B cell (primary cell): ENCODE measurements around the gene ADAMTS13. TPM values are rescaled to one million over a fixed set of nuclear protein-coding genes. Genes with fewer than 3 reads are reported as not detected.

Experiments used
- ATAC-seq: fragments of 200-7000 bp; cut with Tn5 transposase; one replicate; pipeline ENCODE4 v1.10.0; 2021; ENCODE audit warnings: low read depth, mild to moderate bottlenecking, moderate number of reproducible peaks, moderate library complexity
- CTCF ChIA-PET: fragments of 350-600 bp; sonication (Branson Sonifier 250); formaldehyde crosslinking; loops from one replicate; lab custom pipeline; 2021; ENCODE audit warnings: antibody characterized with exemption, inconsistent platforms; lab: Charles Lee
- POLR2A ChIA-PET: fragments of 350-600 bp; sonication (Branson Sonifier 250); formaldehyde crosslinking; loops from one replicate; lab custom pipeline; 2021; ENCODE audit warnings: antibody characterized with exemption; lab: Charles Lee
- DNase-seq: peaks from one replicate; pipeline ENCODE4 v3.0.0; 2013
- H2AFZ ChIP-seq: 2 replicates; pipeline ENCODE4 v1.6.1; 2012; ENCODE audit warnings: mild to moderate bottlenecking, low read depth, low read length; ENCODE audit not compliant: insufficient read depth, poor library complexity, severe bottlenecking
- H3K27ac ChIP-seq, 2 donors: 1 replicate in 1 of 2; 2 replicates in 1 of 2; pipeline ENCODE4 v1.5.1; 2012 to 2013; ENCODE audit warnings: low read length in 2 of 2, mild to moderate bottlenecking in 2 of 2, moderate library complexity in 1 of 2
- H3K27me3 ChIP-seq, 4 experiments: fragments of 200-600 bp in 1 of 4; sonication (generic) in 1 of 4; replicated peaks in 1 of 4; 1 replicate in 2 of 4; 2 replicates in 2 of 4; pipeline versions ENCODE4 v1.6.1 to v1.7.0; 2013 to 2016; ENCODE audit warnings: low read length in 3 of 4, mild to moderate bottlenecking in 2 of 4, mixed read lengths in 1 of 4, moderate library complexity in 1 of 4; ENCODE audit not compliant: insufficient read depth in 4 of 4, control insufficient read depth in 3 of 4; ENCODE audit errors: control extremely low read depth in 1 of 4
- H3K36me3 ChIP-seq, 2 experiments: replicated peaks in 1 of 2; 1 replicate in 1 of 2; 2 replicates in 1 of 2; pipeline versions ENCODE4 v1.6.1 to v1.7.1; 2013; ENCODE audit warnings: low read length in 1 of 2; ENCODE audit not compliant: insufficient read depth in 2 of 2, control insufficient read depth in 1 of 2; ENCODE audit errors: control extremely low read depth in 1 of 2, extremely low read depth in 1 of 2
- H3K4me1 ChIP-seq, 2 donors: fragments of 200-600 bp in 1 of 2; sonication (generic) in 1 of 2; 1 replicate in 1 of 2; 2 replicates in 1 of 2; pipeline versions ENCODE4 v1.5.1 to v1.6.1; 2013 to 2017; ENCODE audit warnings: low read length in 2 of 2; ENCODE audit not compliant: control insufficient read depth in 2 of 2, insufficient read depth in 2 of 2
- H3K4me2 ChIP-seq: replicated peaks from 2 replicates; pipeline ENCODE3; 2012; ENCODE audit warnings: mild to moderate bottlenecking, low read depth, low read length; ENCODE audit not compliant: poor library complexity, severe bottlenecking
- H3K4me3 ChIP-seq, 5 experiments: fragments of 200-600 bp in 1 of 5; sonication (generic) in 1 of 5; 1 replicate in 3 of 5; 2 replicates in 2 of 5; pipeline versions ENCODE4 v1.5.1 to v1.7.0; 2011 to 2016; ENCODE audit warnings: low read length in 4 of 5, mild to moderate bottlenecking in 4 of 5, low read depth in 2 of 5, control low read depth in 1 of 5, moderate library complexity in 1 of 5; ENCODE audit not compliant: insufficient read depth in 1 of 5; ENCODE audit errors: control extremely low read depth in 1 of 5, extremely low read depth in 1 of 5
- H3K79me2 ChIP-seq: fragments of 200-600 bp; sonication (generic); one replicate; pipeline ENCODE4 v1.6.0; 2016; ENCODE audit warnings: low read length; ENCODE audit not compliant: control insufficient read depth, insufficient read depth
- H3K9ac ChIP-seq: fragments of 200-600 bp; sonication (generic); 2 replicates; pipeline ENCODE4 v1.6.1; 2017; ENCODE audit warnings: mild to moderate bottlenecking, low read length, moderate library complexity
- H3K9me3 ChIP-seq, 3 donors: one replicate each; pipeline versions ENCODE4 v1.6.1 to v1.7.1; 2013; ENCODE audit warnings: low read length in 2 of 3; ENCODE audit not compliant: control insufficient read depth in 2 of 3, insufficient read depth in 1 of 3; ENCODE audit errors: control extremely low read depth in 1 of 3
- H4K20me1 ChIP-seq: 2 replicates; pipeline ENCODE4 v1.6.0; 2012; ENCODE audit warnings: mild to moderate bottlenecking, low read length; ENCODE audit not compliant: insufficient read depth, control insufficient read depth, poor library complexity, severe bottlenecking
- H3K27ac Mint-ChIP-seq: one replicate; pipeline ENCODE4 v1.8.0; 2021; ENCODE audit warnings: mixed read lengths
- H3K27me3 Mint-ChIP-seq: one replicate; pipeline ENCODE4 v1.8.0; 2021; ENCODE audit warnings: mixed read lengths
- H3K4me1 Mint-ChIP-seq: one replicate; pipeline ENCODE4 v1.8.0; 2021; ENCODE audit warnings: mixed read lengths
- H3K4me3 Mint-ChIP-seq: one replicate; pipeline ENCODE4 v1.8.0; 2021; ENCODE audit warnings: mixed read lengths
- H3K9me3 Mint-ChIP-seq: one replicate; pipeline ENCODE4 v1.8.0; 2022; ENCODE audit warnings: mixed read lengths; ENCODE audit not compliant: insufficient read depth
- EZH2 ChIP-seq: IDR thresholded peaks from 2 replicates; pipeline ENCODE4 v1.6.1; 2012; ENCODE audit warnings: borderline replicate concordance, low read depth, mild to moderate bottlenecking, moderate library complexity, low read length; ENCODE audit not compliant: insufficient read depth, poor library complexity, severe bottlenecking
- WGBS: methylation state at CpG from one replicate; pipeline ENCODE4 v1.1.5; 2013; ENCODE audit warnings: missing lambda C conversion rate; ENCODE audit not compliant: insufficient coverage; 5-methylcytosine and 5-hydroxymethylcytosine counted together
- intact Hi-C: fragments of 100-400 bp; cut with micrococcal nuclease; formaldehyde crosslinking; loops from one replicate; pipeline ENCODE4 v1.10.0; 2022
- polyA plus RNA-seq: library from polyadenylated mRNA; depleted of rRNA; stranded (reverse); fragments of >200 nt; gene quantifications from 2 replicates; pipeline ENCODE4 v1.2.3, GENCODE V29; 2012
- total RNA-seq, 2 donors: library from RNA; stranded (reverse); fragments of 120-200 nt in 1 of 2; gene quantifications; 1 replicate in 1 of 2; 2 replicates in 1 of 2; pipeline versions ENCODE4 v1.2.3 to v1.2.4, GENCODE V29; 2013 to 2022
- TF ChIP-seq, protein P1 (sequence below): fragments of 200-600 bp; IDR thresholded peaks from one replicate; pipeline ENCODE4 v1.8.0; 2022; ENCODE audit warnings: antibody characterized with exemption, mild to moderate bottlenecking

ADAMTS13 gene
- total and polyA plus RNA-seq, 2 donors (not counting 1 experiment from before 2014, with no cell fraction given) = 2.5 to 5.7 TPM

GRCh38 chr9:133425049-133425632, 3.0 kb downstream of the ADAMTS13 start:
- Histone ChIP-seq H3K4me2 (no peak overlapping the region), H3K9me3 (peaks cover 0 to 5% (median 0%) of the 10 kb centered on the region in 3 donors), H3K4me1 (peaks cover 26 to 35% of the 10 kb centered on the region in 2 donors), H3K27me3 (peaks cover 0 to 21% (median 5%) of the 10 kb centered on the region in 4 experiments), H3K27ac (no peak overlapping the region), H3K79me2 (no peaks in the 10 kb centered on the region), H4K20me1 (no peaks in the 10 kb centered on the region), H3K36me3 (no peaks in the 10 kb centered on the region), H3K4me3 (no peak overlapping the region), H3K9ac (no peak overlapping the region), H2AFZ (no peak overlapping the region)
- ATAC-seq (no peak), DNase-seq (no peak)
- TF ChIP-seq, protein P1, sequence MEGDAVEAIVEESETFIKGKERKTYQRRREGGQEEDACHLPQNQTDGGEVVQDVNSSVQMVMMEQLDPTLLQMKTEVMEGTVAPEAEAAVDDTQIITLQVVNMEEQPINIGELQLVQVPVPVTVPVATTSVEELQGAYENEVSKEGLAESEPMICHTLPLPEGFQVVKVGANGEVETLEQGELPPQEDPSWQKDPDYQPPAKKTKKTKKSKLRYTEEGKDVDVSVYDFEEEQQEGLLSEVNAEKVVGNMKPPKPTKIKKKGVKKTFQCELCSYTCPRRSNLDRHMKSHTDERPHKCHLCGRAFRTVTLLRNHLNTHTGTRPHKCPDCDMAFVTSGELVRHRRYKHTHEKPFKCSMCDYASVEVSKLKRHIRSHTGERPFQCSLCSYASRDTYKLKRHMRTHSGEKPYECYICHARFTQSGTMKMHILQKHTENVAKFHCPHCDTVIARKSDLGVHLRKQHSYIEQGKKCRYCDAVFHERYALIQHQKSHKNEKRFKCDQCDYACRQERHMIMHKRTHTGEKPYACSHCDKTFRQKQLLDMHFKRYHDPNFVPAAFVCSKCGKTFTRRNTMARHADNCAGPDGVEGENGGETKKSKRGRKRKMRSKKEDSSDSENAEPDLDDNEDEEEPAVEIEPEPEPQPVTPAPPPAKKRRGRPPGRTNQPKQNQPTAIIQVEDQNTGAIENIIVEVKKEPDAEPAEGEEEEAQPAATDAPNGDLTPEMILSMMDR = no peak
- TF ChIP-seq EZH2 = no peak
- peaks cover 27% of the 10 kb centered on the region for H3K4me1 Mint-ChIP-seq
- ChIA-PET CTCF (no interaction called here), POLR2A (interaction anchor here (1.0 kb wide), 1 partner anchor 25 kb away, joined by 3 read pairs; no protein-coding TSS in a partner anchor)
- H3K27ac Mint-ChIP-seq = no peak overlapping the region
- H3K4me3 Mint-ChIP-seq = no peak overlapping the region
- intact Hi-C loops = no loop called here
- no peaks in the 10 kb centered on the region for H3K9me3 Mint-ChIP-seq
- WGBS = 92% methylated on average over 22 of the region's 22 CpGs
- peaks cover 14% of the 10 kb centered on the region for H3K27me3 Mint-ChIP-seq

DNA sequence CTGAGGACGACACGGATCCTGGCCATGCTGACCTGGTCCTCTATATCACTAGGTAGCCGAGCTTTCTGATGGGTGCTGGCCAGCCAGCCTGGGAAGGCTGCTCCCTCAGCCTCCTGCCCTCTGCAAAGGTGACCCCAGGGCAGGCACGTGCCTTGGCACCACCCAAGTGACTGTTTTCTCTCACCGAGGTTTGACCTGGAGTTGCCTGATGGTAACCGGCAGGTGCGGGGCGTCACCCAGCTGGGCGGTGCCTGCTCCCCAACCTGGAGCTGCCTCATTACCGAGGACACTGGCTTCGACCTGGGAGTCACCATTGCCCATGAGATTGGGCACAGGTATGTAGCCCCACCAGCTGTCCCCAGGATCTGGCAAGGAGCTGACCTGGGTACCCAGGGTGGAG, 3.8 kb downstream of the ADAMTS13 start:
- peaks cover 0 to 3% (median 0%) of the 10 kb centered on the region in 3 donors for H3K9me3 ChIP-seq
- H3K27ac Mint-ChIP-seq = no peak overlapping the region
- H3K27ac ChIP-seq = no peak overlapping the region
- H3K4me3 Mint-ChIP-seq = no peak overlapping the region
- H3K4me1 Mint-ChIP-seq = peaks cover 22% of the 10 kb centered on the region
- DNase-seq = no peak
- TF ChIP-seq, protein P1 = no peak
- TF ChIP-seq EZH2 = no peak
- ChIA-PET CTCF (no interaction called here), POLR2A (interaction anchor here (1.0 kb wide), 1 partner anchor 24 kb away, joined by 3 read pairs; no protein-coding TSS in a partner anchor)
- H3K4me2 ChIP-seq = no peak overlapping the region
- H3K79me2 ChIP-seq = no peaks in the 10 kb centered on the region
- no peak for ATAC-seq
- no peaks in the 10 kb centered on the region for H3K9me3 Mint-ChIP-seq
- H3K4me3 ChIP-seq = no peak overlapping the region
- peaks cover 14% of the 10 kb centered on the region for H3K27me3 Mint-ChIP-seq
- no peaks in the 10 kb centered on the region for H3K36me3 ChIP-seq
- peaks cover 17 to 28% of the 10 kb centered on the region in 2 donors for H3K4me1 ChIP-seq
- no peak overlapping the region for H3K9ac ChIP-seq
- no peak overlapping the region for H2AFZ ChIP-seq
- WGBS = 92% methylated on average over 11 of the region's 11 CpGs
- no peaks in the 10 kb centered on the region for H4K20me1 ChIP-seq
- intact Hi-C loops = no loop called here
- peaks cover 0 to 21% (median 5%) of the 10 kb centered on the region in 4 experiments for H3K27me3 ChIP-seq
